HepG2 (cell line): ENCODE results near the gene HIF1AN. TPM values are rescaled to one million over a fixed set of nuclear protein-coding genes. Genes with fewer than 3 reads are reported as not detected.

ENCODE experiments used
- ARID3A ChIP-seq: IDR thresholded peaks from 2 replicates; pipeline ENCODE4 v1.6.1; 2012; ENCODE audit warnings: low read depth, low read length, improper control_type of control experiment
- ATAD3A ChIP-seq: sonication (generic); formaldehyde crosslinking; IDR thresholded peaks from 2 replicates; pipeline ENCODE4 v1.4.0; 2020; ENCODE audit warnings: missing genetic modification reagents
- BHLHE40 ChIP-seq: IDR thresholded peaks from 2 replicates; pipeline ENCODE4 v1.6.1; 2011; ENCODE audit warnings: low read length, improper control_type of control experiment
- HNF1B ChIP-seq: sonication (generic); formaldehyde crosslinking; IDR thresholded peaks from 2 replicates; pipeline ENCODE4 v1.5.1; 2020; ENCODE audit warnings: mild to moderate bottlenecking, moderate library complexity, missing genetic modification reagents
- IRX3 ChIP-seq: sonication (generic); formaldehyde crosslinking; IDR thresholded peaks from 2 replicates; pipeline ENCODE4 v1.8.1; 2023; ENCODE audit warnings: mild to moderate bottlenecking, low read depth, missing genetic modification reagents, borderline replicate concordance
- KLF6 ChIP-seq: IDR thresholded peaks from 2 replicates; pipeline ENCODE4 v1.8.0; 2016; ENCODE audit warnings: missing biosample characterization, missing genetic modification reagents
- MATR3 ChIP-seq: sonication (generic); formaldehyde crosslinking; IDR thresholded peaks from 2 replicates; pipeline ENCODE4 v1.4.0; 2020; ENCODE audit warnings: missing genetic modification reagents
- MAZ ChIP-seq, 2 experiments: sonication (generic) in 1 of 2; formaldehyde crosslinking in 1 of 2; IDR thresholded peaks; 2 replicates each; pipeline versions ENCODE4 v1.5.0 to v1.6.1; 2012 to 2020; ENCODE audit warnings: low read depth in 2 of 2, mild to moderate bottlenecking in 2 of 2, borderline replicate concordance in 1 of 2, improper control_type of control experiment in 1 of 2, low read length in 1 of 2, missing genetic modification reagents in 1 of 2, moderate library complexity in 1 of 2
- MBNL3 ChIP-seq: fragments of 250-450 bp; sonication (Bioruptor Pico); conservative IDR thresholded peaks from 2 replicates; pipeline ENCODE4 v1.8.0; 2022; ENCODE audit warnings: mild to moderate bottlenecking, inconsistent platforms
- NR3C1 ChIP-seq: sonication (generic); formaldehyde crosslinking; IDR thresholded peaks from 2 replicates; pipeline ENCODE4 v1.4.0; 2020; ENCODE audit warnings: missing genetic modification reagents
- REST ChIP-seq, 2 experiments: IDR thresholded peaks; 2 replicates each; pipeline ENCODE4 v1.6.1; 2011 to 2012; ENCODE audit warnings: low read length in 2 of 2, borderline replicate concordance in 1 of 2, low read depth in 1 of 2, mild to moderate bottlenecking in 1 of 2, moderate library complexity in 1 of 2
- ZBTB43 ChIP-seq: sonication (generic); formaldehyde crosslinking; conservative IDR thresholded peaks from 2 replicates; pipeline ENCODE4 v1.4.0; 2020; ENCODE audit warnings: missing genetic modification reagents
- ZC3H13 ChIP-seq: sonication (generic); formaldehyde crosslinking; IDR thresholded peaks from 2 replicates; pipeline ENCODE4 v1.8.1; 2023; ENCODE audit warnings: mild to moderate bottlenecking, missing genetic modification reagents, moderate library complexity
- ZNF451 ChIP-seq: sonication (generic); formaldehyde crosslinking; IDR thresholded peaks from 2 replicates; pipeline ENCODE4 v1.5.0; 2020; ENCODE audit warnings: mild to moderate bottlenecking, missing genetic modification reagents
- ZNF691 ChIP-seq: sonication (generic); formaldehyde crosslinking; IDR thresholded peaks from 2 replicates; pipeline ENCODE4 v1.4.0; 2020; ENCODE audit warnings: missing genetic modification reagents, low read depth, mild to moderate bottlenecking, borderline replicate concordance
- ZNF782 ChIP-seq: sonication (generic); formaldehyde crosslinking; IDR thresholded peaks from 2 replicates; pipeline ENCODE4 v1.4.0; 2020; ENCODE audit warnings: missing genetic modification reagents, mild to moderate bottlenecking, borderline replicate concordance
- ZNF816 ChIP-seq: sonication (generic); formaldehyde crosslinking; IDR thresholded peaks from 2 replicates; pipeline ENCODE4 v1.8.0; 2022; ENCODE audit warnings: missing genetic modification reagents, mild to moderate bottlenecking, borderline replicate concordance
- ZSCAN22 ChIP-seq: sonication (generic); formaldehyde crosslinking; IDR thresholded peaks from 2 replicates; pipeline ENCODE4 v1.4.0; 2020; ENCODE audit warnings: mild to moderate bottlenecking, missing genetic modification reagents
- polyA plus RNA-seq, 8 experiments: library from polyadenylated mRNA; depleted of rRNA in 3 of 8; stranded (reverse) in 7 of 8; unstranded in 1 of 8; fragments of >200 nt; fragmentation: Illumina TruSeq in 4 of 8; extraction: Trizol in 4 of 8; gene quantifications; 2 replicates each; pipeline versions ENCODE4 v1.2.1 to v1.2.3, GENCODE V29; 2011 to 2016; ENCODE audit warnings: low read depth in 4 of 8, missing spikeins in 1 of 8, mixed read lengths in 1 of 8; ENCODE audit not compliant: insufficient read depth in 1 of 8
- total RNA-seq, 5 experiments: library from RNA; depleted of rRNA; stranded (reverse); fragments of >200 nt; fragmentation: Illumina TruSeq; extraction: Trizol; gene quantifications; 2 replicates each; pipeline ENCODE4 v1.2.3, GENCODE V29; 2016; ENCODE audit warnings: low read depth in 1 of 5
- TF ChIP-seq, protein P1 (sequence below): IDR thresholded peaks from 2 replicates; pipeline ENCODE4 v1.6.1; 2018; ENCODE audit warnings: missing genetic modification reagents, mild to moderate bottlenecking, missing compliant biosample characterization

HIF1AN gene
- total and polyA plus RNA-seq, 2 of the 13 experiments (the other 11 are each of a cell fraction or from before 2014, with no cell fraction given) = 8.6 to 10.7 TPM

- TF ChIP-seq ARID3A = 0 out of 2 replicates have a peak, but pooled peaks have one; percentile 35
- TF ChIP-seq ZNF451 (CRISPR knock-in tag) = no peak
- no peak for TF ChIP-seq ZNF816 (CRISPR knock-in tag)
- TF ChIP-seq ATAD3A (CRISPR knock-in tag) = no peak
- no peak for TF ChIP-seq KLF6 (CRISPR knock-in tag)
- TF ChIP-seq MBNL3 (CRISPR knock-in tag) = no peak
- no peak for TF ChIP-seq MAZ (IDR thresholded peaks at IDR 0.05; ENCODE audit: borderline replicate concordance, low read depth, low read length)
- no peak for TF ChIP-seq MAZ (CRISPR knock-in tag; IDR thresholded peaks at IDR 0.05; ENCODE audit: low read depth)
- no peak for TF ChIP-seq MATR3
- peak in 1 of 2 experiments; percentile 80; a peak in 2 of 4 replicates for TF ChIP-seq REST (IDR thresholded peaks at IDR 0.05; ENCODE audit: borderline replicate concordance in 1 of 2, low read depth in 1 of 2, low read length in 2 of 2)
- TF ChIP-seq NR3C1 (CRISPR knock-in tag) = no peak
- TF ChIP-seq ZBTB43 = no peak
- TF ChIP-seq ZC3H13 (CRISPR knock-in tag) = no peak
- TF ChIP-seq BHLHE40 = no peak
- TF ChIP-seq ZNF782 (CRISPR knock-in tag) = no peak
- TF ChIP-seq IRX3 (CRISPR knock-in tag) = no peak
- no peak for TF ChIP-seq ZSCAN22 (CRISPR knock-in tag)
- TF ChIP-seq, protein P1, sequence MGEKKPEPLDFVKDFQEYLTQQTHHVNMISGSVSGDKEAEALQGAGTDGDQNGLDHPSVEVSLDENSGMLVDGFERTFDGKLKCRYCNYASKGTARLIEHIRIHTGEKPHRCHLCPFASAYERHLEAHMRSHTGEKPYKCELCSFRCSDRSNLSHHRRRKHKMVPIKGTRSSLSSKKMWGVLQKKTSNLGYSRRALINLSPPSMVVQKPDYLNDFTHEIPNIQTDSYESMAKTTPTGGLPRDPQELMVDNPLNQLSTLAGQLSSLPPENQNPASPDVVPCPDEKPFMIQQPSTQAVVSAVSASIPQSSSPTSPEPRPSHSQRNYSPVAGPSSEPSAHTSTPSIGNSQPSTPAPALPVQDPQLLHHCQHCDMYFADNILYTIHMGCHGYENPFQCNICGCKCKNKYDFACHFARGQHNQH (CRISPR knock-in tag) = 0 out of 2 replicates have a peak, but pooled peaks have one; percentile 27
- no peak for TF ChIP-seq ZNF691 (CRISPR knock-in tag)
- TF ChIP-seq HNF1B (CRISPR knock-in tag) = peak; percentile 51; the same call in 1 of the 2 replicates
Measured at GRCh38 chr10:100554902-100555301, 19.2 kb downstream of the HIF1AN start (continued).
